ENCODE measurements around the gene RIBC1.
"Not testable (repeated sequence)": the region's sequence is repeated elsewhere in the genome, so short reads cannot be mapped to it uniquely, and the experiment has no call there.

RIBC1 gene

DNA sequence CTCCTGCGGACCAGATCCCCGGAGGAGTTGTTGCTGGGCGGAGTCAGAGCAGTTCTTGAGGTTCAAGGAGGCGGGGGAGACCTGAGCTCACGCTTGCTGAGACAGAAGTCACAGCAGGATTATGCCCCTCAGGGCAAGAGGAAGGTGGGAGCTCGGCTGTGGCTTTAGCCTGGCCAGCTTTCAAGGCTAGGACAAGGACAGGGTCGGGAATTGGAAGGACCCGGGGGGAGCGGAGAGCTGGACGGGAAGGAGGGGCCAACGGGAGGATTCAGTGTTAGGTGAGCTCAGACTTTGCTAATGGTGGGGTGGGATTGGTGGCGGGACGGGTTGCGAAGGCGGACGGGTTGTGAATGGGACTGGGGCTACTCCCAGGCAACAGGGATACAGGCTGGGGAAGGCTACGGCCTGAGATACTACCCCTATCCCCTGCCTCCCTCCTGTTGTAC lies at the start of gene RIBC1:
TSS of gene RIBC1 (plus strand) at position 13 of the 446 bp plus-strand sequence. CDS start 3,404 bp downstream, outside the sequence.
- no peak for DNase-seq

GRCh38 chrX:53373307-53373706 lies 49.4 kb upstream of the RIBC1 start:
- no peak for DNase-seq

DNA sequence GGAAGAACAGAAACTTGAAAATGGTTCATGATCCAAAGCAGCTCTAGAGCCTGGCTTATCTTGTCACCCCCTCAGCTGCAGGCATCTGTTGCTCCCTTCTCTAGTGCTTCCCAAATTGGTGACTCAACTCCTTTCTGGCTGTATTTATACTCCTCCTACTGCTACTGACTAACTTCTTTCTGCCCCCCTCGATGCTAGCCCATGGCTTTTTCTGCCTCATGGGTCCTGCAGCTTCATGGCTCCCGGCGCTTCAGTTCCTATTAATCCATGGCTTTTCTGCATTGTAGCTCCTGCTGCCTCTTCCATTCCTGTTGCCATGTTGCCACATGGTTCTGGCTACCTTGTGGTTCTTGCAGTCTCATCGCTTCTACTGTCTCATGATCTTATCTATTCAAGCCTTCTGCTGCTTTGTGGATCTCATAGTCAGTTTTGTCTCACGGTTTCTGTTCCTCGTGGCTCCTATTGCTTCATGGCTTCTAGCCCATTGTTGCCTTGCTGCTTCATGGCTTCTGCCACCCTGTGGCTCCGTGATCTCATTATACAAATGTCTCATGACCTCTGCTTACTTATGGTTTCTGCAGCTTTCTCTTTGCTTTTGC lies 48.4 kb upstream of the RIBC1 start:
- peak; percentile 79 for DNase-seq

DNA sequence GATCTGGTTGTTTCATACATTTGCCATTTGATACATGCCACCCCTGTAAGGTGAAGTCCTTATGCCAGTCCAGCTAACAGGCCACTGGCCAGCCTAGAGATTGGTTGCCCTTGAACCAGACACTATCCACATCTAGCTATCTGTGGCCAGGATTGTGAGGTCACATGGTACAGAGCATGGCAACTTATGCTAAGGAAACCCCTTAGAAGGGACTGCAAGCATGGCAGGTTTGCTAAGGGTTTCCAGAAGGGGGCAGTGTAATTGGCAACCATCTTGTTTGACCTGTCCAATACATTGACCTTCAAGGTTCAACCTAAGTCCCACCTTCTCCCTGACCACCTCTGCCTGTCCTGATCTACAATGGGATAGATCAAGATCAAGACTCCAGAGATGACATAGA lies 47.8 kb upstream of the RIBC1 start:
- peak; percentile 14 for DNase-seq

DNA sequence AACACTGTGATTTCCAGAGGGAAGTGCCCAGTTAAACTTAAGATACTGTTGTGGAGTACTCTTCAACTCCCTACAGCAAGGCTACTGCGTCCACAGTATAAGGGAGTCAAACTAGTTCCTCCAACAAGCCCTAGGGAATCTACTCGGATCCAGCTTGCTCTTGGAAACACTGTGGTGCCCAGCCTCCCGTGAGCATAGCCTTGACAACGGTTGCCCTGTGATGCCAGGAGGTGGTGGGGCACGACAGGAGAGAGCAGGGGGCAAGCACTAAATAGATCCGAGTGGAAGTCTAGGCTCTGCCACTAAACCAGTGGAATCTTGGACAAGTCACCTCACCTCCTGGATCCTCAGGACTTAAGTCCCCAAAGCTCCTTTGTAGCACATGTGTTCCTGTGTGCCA lies 45.8 kb upstream of the RIBC1 start:
- no peak for DNase-seq

DNA sequence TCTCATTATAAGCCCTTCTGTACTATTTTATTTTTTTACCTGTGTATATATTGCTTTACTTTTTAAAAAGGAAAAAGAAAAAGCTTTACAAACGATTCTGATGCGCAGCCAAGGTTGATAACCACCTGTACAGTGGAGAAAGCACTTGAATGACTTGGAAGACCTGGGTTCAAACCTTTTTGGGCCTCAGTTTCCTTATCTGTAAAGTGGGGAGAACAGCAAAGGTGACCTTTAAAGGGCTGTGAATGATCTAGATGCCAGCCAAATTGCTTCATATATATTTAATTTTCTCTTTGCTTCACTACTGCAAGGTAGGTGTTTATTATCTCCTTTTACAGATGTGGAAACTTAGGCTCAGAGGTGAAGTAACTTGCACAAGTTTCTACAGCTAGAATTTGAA lies 45.2 kb upstream of the RIBC1 start:
- no peak for DNase-seq

DNA sequence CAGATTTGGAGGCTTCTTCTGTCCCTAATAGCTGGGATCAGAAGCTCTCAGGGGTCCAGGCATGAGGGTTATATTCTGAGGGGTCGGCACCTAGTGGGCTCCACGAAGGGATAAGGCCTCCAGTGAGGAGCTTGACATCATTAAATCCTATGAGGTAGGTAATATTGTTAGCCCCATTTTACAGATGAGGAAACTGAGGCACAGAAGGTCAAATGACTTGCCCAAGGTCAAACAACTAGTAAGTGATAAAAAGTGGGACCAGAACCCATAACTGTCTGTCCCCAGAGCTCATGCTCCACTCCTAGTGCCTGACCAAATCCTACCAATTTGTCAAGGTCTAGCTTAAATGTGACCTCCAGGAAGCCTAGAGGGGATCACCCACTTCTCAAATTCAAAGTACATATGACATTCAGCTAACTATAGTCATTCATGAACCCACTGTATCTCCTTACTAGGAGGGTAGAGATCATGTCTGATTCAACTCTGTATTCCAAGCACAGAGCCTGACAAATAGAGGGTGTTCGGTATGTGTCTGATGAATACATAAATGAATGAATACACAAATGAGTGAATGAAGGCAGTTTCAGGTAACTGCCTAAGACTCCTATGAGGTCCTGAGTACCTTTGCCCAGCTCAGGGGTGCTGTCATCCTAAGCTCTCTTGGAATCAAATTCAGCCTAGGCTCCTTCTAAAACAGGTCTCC lies 43.5 kb upstream of the RIBC1 start:
- no peak for DNase-seq

- no peak for DNase-seq
Measured at GRCh38 chrX:53379747-53380146, 42.9 kb upstream of the RIBC1 start.

DNA sequence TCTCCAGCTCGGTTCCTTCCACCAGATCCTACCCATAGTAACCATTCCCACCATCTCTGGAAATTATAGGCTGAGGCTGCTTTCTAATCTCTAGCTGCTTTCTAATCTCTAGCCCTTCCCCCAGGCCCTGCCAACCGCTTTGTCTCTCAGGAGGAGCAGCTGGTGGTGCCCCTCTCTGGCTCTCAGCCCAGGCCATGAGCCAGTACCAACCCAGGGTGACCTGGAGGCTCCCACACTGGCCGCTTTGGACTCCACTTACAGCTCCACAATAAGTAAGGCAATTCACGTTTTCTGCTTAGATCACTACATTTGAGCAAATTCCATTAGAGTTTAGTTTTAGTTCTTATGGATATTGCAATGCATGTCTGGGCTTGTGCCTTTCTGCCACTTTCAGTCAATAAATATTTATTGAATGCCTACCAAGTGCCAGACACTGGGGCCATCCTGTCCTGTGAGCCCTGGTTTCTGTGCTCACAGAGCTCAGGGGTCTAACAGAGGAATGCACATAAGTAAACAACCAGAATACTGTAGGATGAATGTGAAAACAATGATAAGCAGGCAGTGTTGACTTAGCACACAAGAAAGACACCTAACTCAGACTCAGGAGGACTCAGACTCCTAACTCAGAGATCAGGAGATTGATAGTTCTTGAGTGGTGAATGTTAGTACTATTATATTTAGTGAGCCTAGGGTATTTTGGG lies 39.1 kb upstream of the RIBC1 start:
- peak; percentile 35 for DNase-seq

- DNase-seq = no peak
Measured at GRCh38 chrX:53395605-53396298, 26.9 kb upstream of the RIBC1 start.

GRCh38 chrX:53398216-53398615 lies 24.5 kb upstream of the RIBC1 start:
- no peak for DNase-seq

- no peak for DNase-seq
Measured at GRCh38 chrX:53403535-53403934, 19.1 kb upstream of the RIBC1 start.

- no peak for DNase-seq
Measured at GRCh38 chrX:53412446-53412845, 10.2 kb upstream of the RIBC1 start.

- not testable (repeated sequence) for DNase-seq
Measured at GRCh38 chrX:53420351-53420750, 2.3 kb upstream of the RIBC1 start.

DNA sequence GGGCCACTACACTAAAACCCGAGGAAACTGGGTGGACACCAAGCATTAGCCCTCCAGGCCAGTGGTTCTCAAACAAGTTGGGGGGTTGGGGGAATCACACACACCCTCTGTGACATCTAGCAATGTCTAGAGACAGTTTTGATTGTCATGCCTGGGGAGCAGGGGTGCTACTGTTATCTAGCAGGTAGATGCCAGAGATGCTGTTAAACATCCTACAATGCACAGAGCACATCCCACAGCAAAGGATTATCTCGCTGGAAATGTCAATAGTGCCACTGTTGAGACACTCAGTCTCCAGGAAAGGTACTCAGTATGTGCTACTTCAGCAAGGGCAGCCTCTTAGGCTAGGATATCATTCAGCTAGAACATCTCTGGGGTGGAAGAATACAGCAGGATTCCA lies 1.5 kb upstream of the RIBC1 start:
- DNase-seq = peak; percentile 8

DNA sequence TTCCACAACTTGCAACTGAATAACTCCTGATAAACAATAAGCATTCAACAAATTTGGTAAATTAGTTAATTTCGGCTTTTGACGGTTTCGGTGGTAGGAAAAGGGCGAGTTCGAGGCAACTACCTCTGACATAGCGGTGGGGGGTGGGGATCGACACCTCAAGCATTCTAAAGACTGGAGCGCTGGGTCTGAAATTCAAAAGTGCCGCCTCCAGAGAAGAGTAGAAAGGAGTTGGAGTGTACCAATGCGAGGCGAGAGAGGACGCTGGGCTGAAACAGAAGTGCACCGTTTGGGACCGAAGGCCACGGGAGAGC lies 944 bp upstream of the RIBC1 start:
- DNase-seq = no peak

DNA sequence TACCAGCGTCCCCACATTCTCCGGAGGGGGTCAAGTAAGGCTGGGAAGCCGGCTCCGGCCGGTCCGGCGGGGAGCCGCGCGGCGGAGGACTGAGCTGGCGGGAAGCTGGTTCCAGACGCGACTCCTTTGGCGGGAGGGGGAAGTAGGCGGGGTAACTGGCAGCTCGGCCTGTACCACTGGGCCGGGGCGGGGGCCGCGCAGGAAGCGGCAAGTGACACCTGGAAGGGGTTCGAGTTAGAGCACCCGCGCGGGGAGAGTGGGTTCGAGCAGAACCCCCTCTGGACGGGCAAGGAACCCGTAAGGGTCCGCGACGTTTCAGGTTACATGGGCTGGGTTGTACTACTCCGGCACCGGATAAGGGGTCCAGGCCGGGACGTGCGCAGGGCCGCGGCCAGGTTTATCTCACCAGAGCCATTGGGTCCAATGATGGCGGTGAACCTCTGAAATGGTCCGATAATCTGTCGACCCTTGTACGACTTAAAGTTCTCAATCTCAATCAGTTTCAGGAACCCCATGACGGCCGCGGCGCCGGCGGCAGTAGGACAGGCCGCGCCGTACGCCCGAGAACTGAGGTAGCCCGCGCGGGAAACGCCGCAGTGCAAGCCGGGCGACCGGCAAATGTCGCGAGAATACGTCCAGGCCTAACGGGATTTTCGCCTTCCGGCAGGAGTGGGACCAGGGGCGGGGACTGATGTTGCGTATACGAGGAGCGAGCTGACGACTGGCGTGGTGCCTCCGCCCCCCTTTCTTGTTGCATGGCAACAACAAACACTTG lies 400 bp upstream of the RIBC1 start, which contains the start of gene SMC1A:
TSS of gene SMC1A (minus strand) at position 569 of the 775 bp plus-strand sequence. CDS start at position 515, 54 bp downstream.
- DNase-seq = peak; percentile 96

DNA sequence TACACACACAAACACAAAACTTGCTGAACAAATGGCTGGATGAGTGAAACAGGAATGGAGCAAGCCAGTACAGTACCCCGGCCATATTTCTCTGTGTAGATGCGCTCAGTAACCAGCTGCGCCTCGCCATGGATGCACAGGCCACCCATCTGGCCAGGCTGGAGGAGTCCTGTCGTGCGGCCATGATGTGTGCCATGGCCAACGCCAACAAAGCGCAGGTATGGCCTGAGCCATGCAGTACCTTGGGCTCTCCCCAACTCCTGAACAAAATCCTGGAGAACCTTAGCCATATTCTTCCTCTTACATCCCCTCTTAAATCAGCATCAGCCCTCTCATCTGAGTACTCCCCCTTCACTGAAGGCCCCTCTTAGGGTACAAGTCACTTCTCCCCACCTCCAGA lies 7.1 kb downstream of the RIBC1 start:
- no peak for DNase-seq

- no peak for DNase-seq
Measured at GRCh38 chrX:53430231-53430630, 7.6 kb downstream of the RIBC1 start.

- DNase-seq = peak; percentile 88
Measured at GRCh38 chrX:53433651-53434639, 11.3 kb downstream of the RIBC1 start, which contains the start of gene HSD17B10. TSS of gene HSD17B10 (minus strand) at chrX:53434370. CDS start at chrX:53434345, 25 bp downstream.

- DNase-seq = peak; percentile 78
Measured at GRCh38 chrX:53435997-53436396, 13.3 kb downstream of the RIBC1 start.

All from hematopoietic multipotent progenitor cell treated with erythropoietin and hydrocortisone succinate and interleukin-3 and kit ligand, for 8 days (in vitro differentiated cells).